ENCODE data around the gene CTNND2.

The CTNND2 gene

GRCh38 chr5:11396917-11397316 is 507.3 kb downstream of the CTNND2 start:
- TF ChIP-seq ZBTB1 (tag by site-specific recombination; IDR thresholded peaks at IDR 0.05) (no peak), OSR2 (tag by site-specific recombination; IDR thresholded peaks at IDR 0.05) (no peak), KLF8 (tag by site-specific recombination; IDR thresholded peaks at IDR 0.05) (no peak), ZNF518A (tag by site-specific recombination; conservative IDR thresholded peaks at IDR 0.05; ENCODE audit: low read depth) (no peak), ZNF548 (tag by site-specific recombination; IDR thresholded peaks at IDR 0.05) (no peak), MEIS1 (CRISPR knock-in tag; IDR thresholded peaks at IDR 0.05; ENCODE audit: borderline replicate concordance) (no peak), ZNF433 (tag by site-specific recombination; IDR thresholded peaks at IDR 0.05; ENCODE audit: low read depth) (no peak), ZNF48 (tag by site-specific recombination; IDR thresholded peaks at IDR 0.05) (no peak), ZNF248 (tag by site-specific recombination; IDR thresholded peaks at IDR 0.05) (no peak), ZNF37A (tag by site-specific recombination; IDR thresholded peaks at IDR 0.05) (no peak), ZSCAN4 (tag by site-specific recombination; IDR thresholded peaks at IDR 0.05) (no peak)
- no peak overlapping the region for H3K27ac ChIP-seq (ENCODE audit: extremely low read depth, low read depth, low read length)
- H3K9me3 ChIP-seq (ENCODE audit: control insufficient read depth, insufficient read depth, low read depth, low read length) = no peaks in the 10 kb centered on the region
- H3K36me3 ChIP-seq (ENCODE audit: control insufficient read depth in 2 of 2, insufficient read depth in 1 of 2, low read length in 2 of 2) = no peaks in the 10 kb centered on the region
- POLR2A ChIA-PET = no interaction called here
- CTCF ChIA-PET = interaction anchor here (0.7 to 1.0 kb wide), 3 partner anchors 12 to 540 kb away, joined by 3 read pairs; no protein-coding TSS in a partner anchor
- H3K4me3 ChIP-seq (ENCODE audit: low read depth, low read length) = no peak overlapping the region
- no peaks in the 10 kb centered on the region for H3K4me1 ChIP-seq (ENCODE audit: control insufficient read depth, insufficient read depth, low read length)

- Histone ChIP-seq H3K27ac (ENCODE audit: extremely low read depth, low read depth, low read length) (no peak overlapping the region), H3K9me3 (ENCODE audit: control insufficient read depth, insufficient read depth, low read depth, low read length) (no peaks in the 10 kb centered on the region), H3K36me3 (ENCODE audit: control insufficient read depth in 2 of 2, insufficient read depth in 1 of 2, low read length in 2 of 2) (no peaks in the 10 kb centered on the region), H3K4me1 (ENCODE audit: control insufficient read depth, insufficient read depth, low read length) (no peaks in the 10 kb centered on the region), H3K4me3 (ENCODE audit: low read depth, low read length) (no peak overlapping the region)
- ChIA-PET CTCF (no interaction called here), POLR2A (no interaction called here)
- TF ChIP-seq KLF7 (tag by site-specific recombination; IDR thresholded peaks at IDR 0.05; ENCODE audit: borderline replicate concordance) (no peak), OVOL3 (tag by site-specific recombination; IDR thresholded peaks at IDR 0.05) (no peak), ZFP69B (tag by site-specific recombination; IDR thresholded peaks at IDR 0.05) (no peak)
Observed at GRCh38 chr5:11394933-11395332, 509.3 kb downstream of the CTNND2 start.

- H3K27ac ChIP-seq (ENCODE audit: extremely low read depth, low read depth, low read length) = no peak overlapping the region
- H3K4me3 ChIP-seq (ENCODE audit: low read depth, low read length) = no peak overlapping the region
- ChIA-PET POLR2A (no interaction called here), CTCF (interaction anchor here (1.1 kb wide), 1 partner anchor 11 kb away, joined by 3 read pairs; no protein-coding TSS in a partner anchor)
- H3K36me3 ChIP-seq (ENCODE audit: control insufficient read depth in 2 of 2, insufficient read depth in 1 of 2, low read length in 2 of 2) = no peaks in the 10 kb centered on the region
- H3K9me3 ChIP-seq (ENCODE audit: control insufficient read depth, insufficient read depth, low read depth, low read length) = no peaks in the 10 kb centered on the region
- H3K4me1 ChIP-seq (ENCODE audit: control insufficient read depth, insufficient read depth, low read length) = no peaks in the 10 kb centered on the region
- TF ChIP-seq ZBTB48 (tag by site-specific recombination; IDR thresholded peaks at IDR 0.05) = no peak
- no peak for TF ChIP-seq ZNF433 (tag by site-specific recombination; IDR thresholded peaks at IDR 0.05; ENCODE audit: low read depth)
- TF ChIP-seq ZBTB6 (tag by site-specific recombination; IDR thresholded peaks at IDR 0.05) = no peak
- TF ChIP-seq ZBTB44 (tag by site-specific recombination; IDR thresholded peaks at IDR 0.05) = no peak
- TF ChIP-seq ZNF664 (tag by site-specific recombination; IDR thresholded peaks at IDR 0.05) = no peak
- no peak for TF ChIP-seq CTCF (tag by site-specific recombination; IDR thresholded peaks at IDR 0.05)
- TF ChIP-seq ZNF792 (tag by site-specific recombination; IDR thresholded peaks at IDR 0.05) = no peak
- no peak for TF ChIP-seq ZNF274 (IDR thresholded peaks at IDR 0.05; ENCODE audit: low read length)
- no peak for TF ChIP-seq ZNF274 (tag by site-specific recombination; IDR thresholded peaks at IDR 0.05; ENCODE audit: borderline replicate concordance)
Observed at GRCh38 chr5:11390291-11390767, 513.9 kb downstream of the CTNND2 start.
